A549 treated with RU486 at 1 μM for 4 hours (cell line): ENCODE measurements around the gene DEF6. TPM values are rescaled to one million over a fixed set of nuclear protein-coding genes. Genes with fewer than 3 reads are reported as not detected.

Experiments
- total RNA-seq: library from RNA; stranded (reverse); fragments of 200-300 nt; extraction: Qiagen RNA extraction; gene quantifications from 5 replicates; pipeline ENCODE4 v1.2.3, GENCODE V29; 2022; ENCODE audit warnings: low read depth

DEF6 gene, protein sequence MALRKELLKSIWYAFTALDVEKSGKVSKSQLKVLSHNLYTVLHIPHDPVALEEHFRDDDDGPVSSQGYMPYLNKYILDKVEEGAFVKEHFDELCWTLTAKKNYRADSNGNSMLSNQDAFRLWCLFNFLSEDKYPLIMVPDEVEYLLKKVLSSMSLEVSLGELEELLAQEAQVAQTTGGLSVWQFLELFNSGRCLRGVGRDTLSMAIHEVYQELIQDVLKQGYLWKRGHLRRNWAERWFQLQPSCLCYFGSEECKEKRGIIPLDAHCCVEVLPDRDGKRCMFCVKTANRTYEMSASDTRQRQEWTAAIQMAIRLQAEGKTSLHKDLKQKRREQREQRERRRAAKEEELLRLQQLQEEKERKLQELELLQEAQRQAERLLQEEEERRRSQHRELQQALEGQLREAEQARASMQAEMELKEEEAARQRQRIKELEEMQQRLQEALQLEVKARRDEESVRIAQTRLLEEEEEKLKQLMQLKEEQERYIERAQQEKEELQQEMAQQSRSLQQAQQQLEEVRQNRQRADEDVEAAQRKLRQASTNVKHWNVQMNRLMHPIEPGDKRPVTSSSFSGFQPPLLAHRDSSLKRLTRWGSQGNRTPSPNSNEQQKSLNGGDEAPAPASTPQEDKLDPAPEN
- total RNA-seq, result 0.05 to 0.08 TPM (median 0.06 TPM) in 4 of 5 replicates, not detected in the other

DNA sequence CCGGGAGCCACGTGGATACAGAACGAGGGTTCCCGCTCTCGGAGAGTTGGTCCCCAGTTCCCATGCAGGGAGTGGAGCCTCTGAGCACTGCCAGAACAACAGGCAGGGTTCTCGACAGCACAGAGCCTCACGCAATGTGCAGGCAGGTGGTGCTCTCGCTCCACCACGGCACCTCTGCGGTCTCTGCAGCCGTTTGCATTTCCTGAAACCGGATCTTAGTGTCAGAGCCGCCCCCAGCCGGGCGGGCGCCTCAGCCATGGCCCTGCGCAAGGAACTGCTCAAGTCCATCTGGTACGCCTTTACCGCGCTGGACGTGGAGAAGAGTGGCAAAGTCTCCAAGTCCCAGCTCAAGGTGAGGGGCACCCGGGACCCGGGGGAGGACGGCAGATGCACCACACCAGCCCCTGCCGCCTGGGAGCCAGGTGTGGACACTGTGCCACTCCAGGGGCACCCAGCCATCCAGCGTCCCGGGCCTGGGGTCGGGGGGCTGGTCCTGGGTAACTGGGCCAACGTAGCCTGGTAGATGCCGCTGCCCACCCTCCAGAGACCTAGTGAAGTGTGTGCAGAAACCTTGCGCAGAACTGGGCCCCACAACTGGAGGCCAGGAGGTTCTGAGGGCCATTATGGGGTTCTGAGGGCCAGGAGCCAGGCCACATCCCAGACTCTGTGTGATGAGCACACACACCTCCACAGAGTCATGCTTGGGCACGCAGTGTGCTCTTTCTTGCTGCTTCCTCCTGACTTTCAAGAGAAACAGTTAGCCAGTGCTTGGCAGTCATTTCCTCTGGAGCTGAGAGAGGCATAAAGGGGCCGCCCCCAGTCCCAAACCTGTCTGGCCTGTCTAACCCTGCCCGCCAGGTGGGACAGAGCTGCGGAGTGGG is at the start of gene DEF6:
Gene DEF6 (plus strand): TSS at position 218 of the 881 bp plus-strand sequence. CDS start 39 bp downstream, at position 257.

DNA sequence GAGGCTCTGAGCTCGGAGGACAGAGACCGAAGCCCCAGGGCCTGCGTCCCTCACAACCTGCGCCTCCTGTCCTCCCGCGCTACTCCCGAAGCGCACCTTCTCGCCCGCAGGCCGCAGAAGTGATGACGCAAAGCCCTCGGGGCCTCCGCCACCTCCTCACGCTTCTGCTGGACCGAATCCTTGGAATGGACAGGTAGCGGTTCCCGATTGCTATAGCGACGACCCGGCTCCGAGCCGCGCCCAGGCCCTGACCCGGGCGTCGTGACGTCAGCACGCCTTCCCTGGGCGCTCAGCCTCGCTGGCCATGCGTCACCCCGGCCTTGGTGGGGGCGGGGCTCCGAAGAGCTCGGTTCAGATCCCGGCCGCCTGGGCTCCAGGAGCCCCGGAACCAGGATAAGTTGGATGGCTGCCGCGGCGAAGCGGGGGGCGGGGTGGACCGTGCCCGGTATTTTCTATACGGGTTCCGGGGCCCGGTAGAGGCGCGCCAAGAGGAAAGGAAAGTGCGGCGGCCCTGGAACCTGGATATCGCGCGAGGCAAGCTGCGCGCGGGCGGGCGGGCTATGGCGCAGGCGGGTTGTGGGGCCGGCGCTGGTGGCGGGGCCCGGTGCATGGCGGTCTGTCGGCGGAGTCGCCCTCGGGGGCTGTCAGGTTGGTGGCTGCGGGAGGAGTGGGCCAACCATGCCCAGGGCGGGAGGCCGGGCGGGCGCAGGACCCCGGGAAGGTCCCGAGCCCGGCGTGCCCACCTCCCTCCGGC is 38.2 kb upstream of the DEF6 start, which contains the start of gene ZNF76:
Gene ZNF76 (plus strand): TSS at position 542 of the 754 bp plus-strand sequence. CDS start 21,417 bp downstream, outside the sequence.

GRCh38 chr6:35342258-35343091 is 44.9 kb downstream of the DEF6 start, which contains the start of gene PPARD:
Gene PPARD, plus strand, starts transcription at chr6:35342558. Its CDS starts 68,530 bp downstream, at chr6:35411088.

Other genes starting within 250 kb of the DEF6 start
- gene TCP11, start 156.5 kb upstream of the DEF6 start, total RNA-seq, result not detected in 5 replicates
- gene SCUBE3, start 83.9 kb upstream of the DEF6 start, total RNA-seq, result 0.03 to 0.06 TPM (median 0.05 TPM) in 5 replicates
- gene ZNF76, start 38.1 kb upstream of the DEF6 start, total RNA-seq, result 7.9 to 9.5 TPM (median 8.8 TPM) in 5 replicates
- 4.2 to 7.1 TPM (median 5.2 TPM) in 5 replicates for gene PPARD, start 44.7 kb downstream of the DEF6 start, total RNA-seq
- 2.2 to 3.2 TPM (median 2.9 TPM) in 5 replicates for gene FANCE, start 154.5 kb downstream of the DEF6 start, total RNA-seq
- 1,412 to 1,579 TPM (median 1,500 TPM) in 5 replicates for gene RPL10A, start 170.6 kb downstream of the DEF6 start, total RNA-seq
- gene TEAD3, start 199.3 kb downstream of the DEF6 start, total RNA-seq, result 4.4 to 6.6 TPM (median 5.7 TPM) in 5 replicates
- not detected in 5 replicates for gene TULP1, start 215.1 kb downstream of the DEF6 start, total RNA-seq